HG03565 (cell line): ENCODE data around the gene ZNF653.
"Not testable (repeated sequence)": the region's sequence is repeated elsewhere in the genome, so short reads cannot be mapped to it uniquely, and the experiment has no call there.

Experiments used
- ATAC-seq: cut with Tn5 transposase; IDR thresholded peaks from one replicate; pipeline ENCODE4 v1.9.1; 2021; ENCODE audit warnings: mild to moderate bottlenecking, moderate library complexity; ENCODE audit not compliant: unreplicated experiment

ZNF653 gene

DNA sequence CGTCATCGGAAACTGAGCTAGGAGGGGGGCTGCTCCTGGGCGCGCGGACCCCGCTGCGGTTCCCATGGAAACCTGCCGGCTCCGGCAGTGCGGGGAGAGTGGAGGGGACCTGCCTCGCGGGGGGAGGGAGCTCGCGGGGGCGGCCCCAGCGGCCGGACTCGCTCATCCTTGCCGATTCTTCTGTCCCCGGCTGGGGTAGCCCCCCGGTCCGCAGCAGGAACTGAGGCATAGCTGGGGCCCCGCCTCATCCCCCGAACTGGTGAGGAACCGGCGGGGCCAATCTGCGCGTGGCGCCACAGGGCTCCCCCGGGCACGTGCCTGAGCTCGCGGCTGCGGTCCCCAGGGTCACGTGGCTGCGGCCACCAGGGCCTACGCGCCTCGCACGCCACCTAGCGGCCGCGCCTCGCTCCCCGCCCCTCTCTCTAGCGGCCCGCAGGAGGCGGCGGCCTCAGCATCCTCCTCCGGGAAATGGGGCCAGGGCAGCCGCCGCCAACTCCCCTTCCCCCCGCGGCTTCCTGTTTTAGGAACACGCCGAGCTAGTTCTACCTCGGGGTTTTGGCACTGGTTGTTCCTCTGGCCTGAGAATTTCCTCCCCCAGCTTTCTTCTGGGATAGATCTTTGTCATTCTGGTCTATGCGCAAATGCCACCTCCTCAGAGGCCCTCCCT, 23.1 kb downstream of the ZNF653 start:
- ATAC-seq, result peak; percentile 40

GRCh38 chr19:11481534-11482383, 23.9 kb downstream of the ZNF653 start:
- ATAC-seq, result peak; percentile 52

- ATAC-seq, result no peak
Observed at GRCh38 chr19:11480715-11481533, 24.7 kb downstream of the ZNF653 start, which contains the start of gene ELAVL3. TSS of gene ELAVL3 (minus strand) at chr19:11481046. CDS start at chr19:11480608, 438 bp downstream.

- ATAC-seq, result no peak
Observed at GRCh38 chr19:11479898-11480714, 25.5 kb downstream of the ZNF653 start.

DNA sequence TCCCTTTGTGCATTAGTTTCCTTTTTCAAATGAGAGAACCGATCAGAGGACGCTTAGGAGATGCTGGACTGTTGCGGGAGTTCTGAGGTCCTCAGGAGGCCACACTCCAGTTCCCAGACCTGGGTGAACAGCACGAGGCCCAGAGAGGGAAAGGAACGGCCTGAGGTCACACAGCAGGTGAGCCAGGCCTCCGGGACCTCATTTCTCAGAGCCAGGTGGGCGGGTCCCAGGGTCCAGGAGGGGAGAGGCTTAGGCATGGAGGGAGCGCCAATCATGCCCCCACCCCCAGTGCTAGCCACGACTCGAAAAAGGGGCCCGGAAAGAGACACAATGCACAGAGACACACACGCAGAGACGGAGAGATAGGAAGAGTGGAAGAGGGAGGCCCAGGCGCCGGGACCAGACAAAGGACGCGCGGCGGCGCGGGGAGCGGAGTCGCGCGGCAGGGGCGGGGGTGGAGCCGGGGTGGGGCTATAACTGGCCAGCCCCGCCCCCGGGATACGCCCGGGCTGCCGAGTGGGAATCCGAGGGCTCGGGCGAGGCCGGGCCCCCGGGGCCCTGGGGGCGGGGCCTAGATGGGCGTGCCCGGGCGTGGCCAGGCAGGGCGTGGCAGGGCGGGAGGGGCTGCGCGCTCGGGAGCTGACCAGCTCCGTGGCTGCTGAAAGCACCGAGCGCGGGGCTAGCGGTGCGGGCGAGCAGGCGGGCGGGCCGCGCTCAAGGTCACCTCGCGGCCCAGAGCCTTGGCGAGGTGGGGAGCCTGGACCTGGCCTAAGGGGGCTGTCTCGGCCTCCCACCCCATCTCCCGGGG, 26.3 kb downstream of the ZNF653 start:
- no peak for ATAC-seq

DNA sequence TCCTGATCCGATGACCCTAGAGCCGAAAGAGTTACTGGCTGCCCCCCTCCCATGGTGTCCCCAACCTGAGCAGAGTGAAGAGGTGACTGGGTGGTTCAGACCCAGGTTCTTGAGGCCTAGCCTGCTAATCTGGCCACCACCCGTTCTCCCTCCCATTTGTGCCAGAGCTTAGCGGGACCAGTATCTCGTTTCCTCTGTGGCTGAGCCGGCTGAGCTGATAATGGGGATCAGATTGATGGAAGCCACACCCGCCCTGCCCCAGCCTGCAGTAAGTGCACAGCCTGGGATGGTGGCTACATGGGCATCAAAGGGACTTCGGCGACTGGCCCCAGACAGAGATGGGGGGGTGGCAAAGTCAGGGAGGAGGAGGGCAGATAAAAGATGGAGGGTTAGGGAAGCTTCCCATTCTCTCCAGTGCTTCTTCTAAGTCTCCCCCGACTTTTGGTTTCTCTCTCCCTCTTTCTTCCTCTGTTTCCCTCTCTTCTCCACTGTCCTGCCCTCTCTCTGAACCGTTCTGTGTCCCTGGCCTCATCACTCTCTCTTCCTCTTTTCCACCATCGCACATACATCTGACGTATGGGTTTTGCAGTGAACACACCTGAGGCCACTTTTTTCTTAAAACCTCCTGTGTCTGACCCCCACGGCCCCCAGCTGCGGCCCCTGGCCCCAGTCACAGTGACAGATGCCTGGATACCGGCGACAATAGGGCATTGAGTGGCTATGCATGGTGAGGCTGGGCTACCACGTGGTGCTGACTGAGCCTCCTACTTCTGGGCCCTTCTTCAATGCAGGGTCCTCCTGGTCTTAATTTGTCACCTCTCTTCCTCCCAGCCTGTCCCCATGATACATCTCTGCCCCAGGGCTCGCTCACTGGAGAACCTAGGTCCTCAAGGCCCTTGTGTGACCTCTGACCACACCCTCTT, 27.2 kb downstream of the ZNF653 start:
- ATAC-seq, result no peak

GRCh38 chr19:11475861-11476260, 29.8 kb downstream of the ZNF653 start:
- no peak for ATAC-seq

- ATAC-seq, result not testable (repeated sequence)
Observed at GRCh38 chr19:11475343-11475742, 30.3 kb downstream of the ZNF653 start.

DNA sequence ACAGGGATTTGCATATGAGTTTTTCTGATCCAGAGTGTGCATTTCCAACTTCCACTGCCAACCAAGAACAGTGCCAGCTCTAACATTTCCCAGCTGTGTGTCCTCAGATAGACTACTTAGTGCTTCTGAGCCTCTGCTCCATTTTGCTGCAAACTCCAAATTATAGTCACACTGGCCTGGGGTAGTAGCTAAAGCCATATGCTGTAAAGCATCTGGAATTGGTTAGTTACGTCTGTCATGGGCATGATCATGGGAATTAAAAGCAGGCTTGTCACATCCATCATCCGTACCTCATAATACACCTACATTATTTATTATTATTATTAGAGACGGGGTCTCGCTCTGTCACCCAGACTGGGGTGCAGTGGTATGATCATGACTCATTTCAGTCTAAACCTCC, 31.9 kb downstream of the ZNF653 start:
- ATAC-seq, result no peak

DNA sequence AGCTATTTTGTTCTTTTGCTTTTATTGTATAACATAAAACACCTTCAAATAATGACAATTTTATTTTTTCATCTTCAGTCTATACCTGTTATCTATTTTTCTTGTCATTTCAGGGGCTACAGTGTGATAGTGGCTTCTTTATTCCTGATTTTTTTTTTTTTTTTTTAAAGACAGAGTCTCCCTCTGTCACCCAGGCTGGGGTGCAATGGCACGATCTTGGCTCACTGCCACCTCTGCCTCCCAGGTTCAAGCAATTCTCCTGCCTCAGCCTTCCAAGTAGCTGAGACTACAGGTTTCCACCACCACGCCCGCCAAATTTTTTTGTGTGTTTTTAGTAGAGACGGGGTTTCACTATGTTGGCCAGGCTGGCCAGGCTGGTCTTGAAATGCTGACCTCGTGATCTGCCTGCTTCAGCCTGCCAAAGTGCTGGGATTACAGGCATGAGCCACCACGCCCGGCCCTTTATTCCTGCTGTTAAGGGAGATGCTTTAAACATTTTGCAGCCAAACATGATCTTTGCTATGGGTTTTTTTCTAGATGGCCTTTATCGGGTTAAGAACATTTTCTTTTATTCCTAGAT, 37.3 kb downstream of the ZNF653 start:
- ATAC-seq, result not testable (repeated sequence)

GRCh38 chr19:11465600-11465999, 40.0 kb downstream of the ZNF653 start:
- ATAC-seq, result no peak

- no peak for ATAC-seq
Observed at GRCh38 chr19:11464333-11465265, 41.0 kb downstream of the ZNF653 start.

GRCh38 chr19:11463391-11463790, 42.2 kb downstream of the ZNF653 start:
- ATAC-seq, result no peak

DNA sequence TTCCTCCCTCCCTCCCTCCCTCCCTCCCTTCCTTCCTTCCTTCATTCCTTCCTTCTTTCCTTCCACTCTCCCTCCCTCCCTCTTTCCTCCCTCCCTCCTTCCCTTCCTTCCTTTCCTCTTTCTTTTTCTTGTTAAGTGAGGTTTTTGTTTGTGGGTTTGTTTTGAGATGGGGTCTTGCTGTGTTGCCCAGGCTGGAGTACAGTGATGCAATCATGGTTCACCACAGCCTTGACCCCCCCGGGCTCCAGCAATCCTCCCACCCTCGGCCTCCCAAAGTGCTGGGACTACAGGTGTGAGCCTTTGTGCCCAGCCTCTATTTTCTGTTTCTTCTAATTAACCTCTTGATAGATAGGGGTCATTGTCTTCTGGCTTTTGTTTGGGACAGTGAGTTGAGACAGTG, 44.2 kb downstream of the ZNF653 start:
- no peak for ATAC-seq

DNA sequence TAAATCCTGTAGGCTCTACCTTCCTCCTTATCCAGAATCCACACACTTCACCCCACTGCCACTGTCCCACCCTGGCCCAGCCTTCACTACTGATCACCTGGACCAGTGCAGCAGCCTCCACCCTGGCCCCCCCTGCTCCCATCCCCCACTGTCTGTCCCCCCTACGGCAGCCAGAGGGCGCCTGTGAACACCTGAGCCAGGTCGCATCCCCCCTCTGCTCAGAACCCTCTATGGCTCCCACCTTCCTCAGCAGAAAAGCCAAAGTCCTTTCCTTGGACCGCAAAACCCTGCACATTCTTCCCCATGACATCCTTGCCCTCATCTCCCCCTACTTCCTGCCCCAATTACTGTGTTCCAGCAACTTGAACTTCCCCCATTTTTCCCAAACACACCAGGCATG, 45.4 kb downstream of the ZNF653 start:
- ATAC-seq, result no peak

GRCh38 chr19:11458912-11459311, 46.7 kb downstream of the ZNF653 start:
- not testable (repeated sequence) for ATAC-seq

DNA sequence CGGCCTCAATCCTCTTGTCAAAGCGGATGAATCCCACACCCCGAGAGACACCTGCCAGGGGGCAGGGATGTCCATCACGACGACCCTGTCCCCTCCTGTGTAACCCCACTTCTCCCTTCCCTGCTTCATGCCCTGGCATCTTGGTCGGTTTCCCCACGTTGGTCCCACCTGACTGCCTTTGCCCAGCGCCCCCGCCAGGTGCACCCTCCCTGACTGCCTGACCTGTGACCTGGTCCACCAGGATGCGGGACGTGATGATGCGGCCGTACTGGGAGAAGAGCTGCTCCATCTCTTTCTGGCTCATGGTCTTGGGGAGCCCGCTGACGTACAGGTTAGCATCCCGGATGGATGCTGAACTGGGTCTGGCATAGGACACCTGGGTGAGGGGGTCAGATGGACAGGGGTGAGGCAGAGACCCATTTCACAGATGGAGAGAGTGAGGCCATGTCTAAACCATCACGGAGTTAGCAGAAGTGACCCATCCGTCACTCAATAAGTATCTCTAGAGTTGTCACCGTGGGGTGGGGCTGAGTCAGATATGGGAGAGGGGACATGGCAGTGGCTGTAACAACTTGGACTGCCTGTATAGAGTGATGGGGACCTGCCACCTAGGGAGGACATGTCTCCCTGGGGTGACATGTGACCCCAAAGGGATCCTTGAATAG, 47.3 kb downstream of the ZNF653 start:
- no peak for ATAC-seq
